WTC11 (cell line): Measurements from ENCODE around the gene MAN1A2. TPM values are rescaled to one million over a fixed set of nuclear protein-coding genes. Genes with fewer than 3 reads are reported as not detected.

Source experiments
- ATAC-seq: fragments of 200-7000 bp; cut with Tn5 transposase; 2 replicates; pipeline ENCODE4 v1.10.0; 2021; ENCODE audit warnings: mild to moderate bottlenecking, moderate library complexity
- CTCF ChIA-PET: fragments of 300-600 bp; sonication (Branson Sonifier 250); formaldehyde crosslinking; loops from one replicate; lab custom pipeline; 2021; ENCODE audit warnings: antibody characterized with exemption; lab: Charles Lee
- POLR2A ChIA-PET: fragments of 350-600 bp; sonication (Branson Sonifier 250); formaldehyde crosslinking; loops from one replicate; lab custom pipeline; 2021; ENCODE audit warnings: antibody characterized with exemption; lab: Charles Lee
- DNase-seq: peaks from one replicate; pipeline ENCODE4 v3.0.0; 2021; ENCODE audit warnings: low spot score
- H3K27ac Mint-ChIP-seq: 2 replicates; pipeline ENCODE4 v1.8.0; 2021; ENCODE audit warnings: mixed read lengths
- H3K27me3 Mint-ChIP-seq: 2 replicates; pipeline ENCODE4 v1.8.0; 2021; ENCODE audit warnings: low read depth, mild to moderate bottlenecking, moderate library complexity, mixed read lengths
- H3K36me3 Mint-ChIP-seq: 2 replicates; pipeline ENCODE4 v1.8.0; 2021; ENCODE audit warnings: mixed read lengths
- H3K4me1 Mint-ChIP-seq: 2 replicates; pipeline ENCODE4 v1.8.0; 2022; ENCODE audit warnings: mixed read lengths
- H3K4me3 Mint-ChIP-seq: 2 replicates; pipeline ENCODE4 v1.8.0; 2021; ENCODE audit warnings: mild to moderate bottlenecking, moderate library complexity, mixed read lengths
- H3K9me3 Mint-ChIP-seq: 2 replicates; pipeline ENCODE4 v1.8.0; 2021; ENCODE audit warnings: mixed read lengths
- ARID4B ChIP-seq: sonication (generic); formaldehyde crosslinking; IDR thresholded peaks from 2 replicates; pipeline ENCODE4 v1.8.0; 2023; ENCODE audit warnings: missing genetic modification reagents, mild to moderate bottlenecking, borderline replicate concordance
- E2F4 ChIP-seq: sonication (generic); formaldehyde crosslinking; IDR thresholded peaks from 2 replicates; pipeline ENCODE4 v1.8.1; 2022; ENCODE audit warnings: low read depth, mild to moderate bottlenecking, moderate library complexity, missing genetic modification reagents, borderline replicate concordance
- ESRRA ChIP-seq: sonication (generic); formaldehyde crosslinking; IDR thresholded peaks from 2 replicates; pipeline ENCODE4 v1.8.1; 2022; ENCODE audit warnings: mild to moderate bottlenecking, missing genetic modification reagents, borderline replicate concordance
- FOXP1 ChIP-seq: sonication (generic); formaldehyde crosslinking; IDR thresholded peaks from 2 replicates; pipeline ENCODE4 v1.8.0; 2022; ENCODE audit warnings: missing genetic modification reagents, mild to moderate bottlenecking, moderate library complexity, borderline replicate concordance
- GRHL2 ChIP-seq: fragments of 250-450 bp; sonication (Bioruptor Pico); IDR thresholded peaks from 2 replicates; pipeline ENCODE4 v1.8.0; 2022; ENCODE audit warnings: mild to moderate bottlenecking, moderate library complexity; ENCODE audit not compliant: insufficient replicate concordance, severe bottlenecking
- GTF2I ChIP-seq: fragments of 250-450 bp; sonication (Bioruptor Pico); conservative IDR thresholded peaks from 2 replicates; pipeline ENCODE4 v1.4.0; 2021; ENCODE audit warnings: mild to moderate bottlenecking
- HMGA2 ChIP-seq: fragments of 250-450 bp; sonication (Bioruptor Pico); IDR thresholded peaks from 2 replicates; pipeline ENCODE4 v1.4.0; 2021; ENCODE audit warnings: mild to moderate bottlenecking, moderate library complexity
- IRF1 ChIP-seq: sonication (generic); formaldehyde crosslinking; IDR thresholded peaks from 2 replicates; pipeline ENCODE4 v1.8.0; 2023; ENCODE audit warnings: missing genetic modification reagents
- NFE2L1 ChIP-seq: sonication (generic); formaldehyde crosslinking; IDR thresholded peaks from 2 replicates; pipeline ENCODE4 v1.8.1; 2023; ENCODE audit warnings: missing genetic modification reagents
- PREB ChIP-seq: sonication (generic); formaldehyde crosslinking; IDR thresholded peaks from 2 replicates; pipeline ENCODE4 v1.8.1; 2022; ENCODE audit warnings: mild to moderate bottlenecking, missing genetic modification reagents, moderate library complexity, borderline replicate concordance
- PRRX2 ChIP-seq: fragments of 250-450 bp; sonication (Bioruptor Pico); IDR thresholded peaks from 2 replicates; pipeline ENCODE4 v1.8.0; 2021; ENCODE audit warnings: mild to moderate bottlenecking
- TEAD1 ChIP-seq: sonication (generic); formaldehyde crosslinking; IDR thresholded peaks from 2 replicates; pipeline ENCODE4 v1.8.0; 2022; ENCODE audit warnings: mild to moderate bottlenecking, missing genetic modification reagents
- USF2 ChIP-seq: sonication (generic); formaldehyde crosslinking; IDR thresholded peaks from 2 replicates; pipeline ENCODE4 v1.8.1; 2023; ENCODE audit warnings: mild to moderate bottlenecking, missing genetic modification reagents, moderate library complexity
- ZNF138 ChIP-seq: sonication (generic); formaldehyde crosslinking; conservative IDR thresholded peaks from 2 replicates; pipeline ENCODE4 v1.8.1; 2022; ENCODE audit warnings: mild to moderate bottlenecking, moderate library complexity, missing genetic modification reagents
- ZNF416 ChIP-seq: fragments of 250-450 bp; sonication (Bioruptor Pico); IDR thresholded peaks from 2 replicates; pipeline ENCODE4 v1.9.0; 2021; ENCODE audit warnings: mild to moderate bottlenecking, inconsistent platforms
- ZSCAN18 ChIP-seq: fragments of 250-450 bp; sonication (Bioruptor Pico); IDR thresholded peaks from 2 replicates; pipeline ENCODE4 v2.1.2; 2022; ENCODE audit warnings: mild to moderate bottlenecking, moderate library complexity
- total RNA-seq: library from RNA; stranded (reverse); gene quantifications from 3 replicates; pipeline ENCODE4 v1.2.3, GENCODE V29; 2021

Gene MAN1A2
- total RNA-seq, 1 experiment from 2014 or later = 16.0 TPM

GRCh38 chr1:117481410-117481809 is 114.2 kb downstream of the MAN1A2 start:
- POLR2A ChIA-PET = no interaction called here
- no peak for TF ChIP-seq ZSCAN18
- TF ChIP-seq PREB = no peak
- no peak for TF ChIP-seq PRRX2
- no peak for TF ChIP-seq ARID4B (CRISPR knock-in tag)
- no peak for TF ChIP-seq NFE2L1 (CRISPR knock-in tag)
- TF ChIP-seq ESRRA = no peak
- no peak for TF ChIP-seq HMGA2 (CRISPR knock-in tag)
- TF ChIP-seq, all 79 proteins: peak for 0
- Mint-ChIP-seq H3K27me3 (no peaks in the 10 kb centered on the region), H3K36me3 (peaks cover 3% of the 10 kb centered on the region; the same call in 1 of the 2 replicates), H3K27ac (no peak overlapping the region), H3K9me3 (0 out of 2 replicates have a peak, but pooled peaks cover 6% of the 10 kb centered on the region), H3K4me3 (no peak overlapping the region), H3K4me1 (no peaks in the 10 kb centered on the region)
- CTCF ChIA-PET = interaction anchor here (0.6 kb wide), 1 partner anchor 31 kb away, joined by 3 read pairs; no protein-coding TSS in a partner anchor
- no peak for DNase-seq
- ATAC-seq = no peak

GRCh38 chr1:117493906-117494305 is 126.7 kb downstream of the MAN1A2 start:
- Mint-ChIP-seq H3K27ac (no peak overlapping the region), H3K4me3 (no peak overlapping the region), H3K27me3 (no peaks in the 10 kb centered on the region), H3K36me3 (no peaks in the 10 kb centered on the region), H3K4me1 (no peaks in the 10 kb centered on the region), H3K9me3 (no peaks in the 10 kb centered on the region)
- CTCF ChIA-PET = no interaction called here
- DNase-seq (no peak), ATAC-seq (no peak)
- POLR2A ChIA-PET = no interaction called here
- TF ChIP-seq E2F4 (CRISPR knock-in tag) (no peak), FOXP1 (CRISPR knock-in tag) (no peak), IRF1 (CRISPR knock-in tag) (no peak), ZNF138 (no peak), NFE2L1 (CRISPR knock-in tag) (no peak), TEAD1 (CRISPR knock-in tag) (no peak), ZNF416 (no peak), USF2 (CRISPR knock-in tag) (no peak), GRHL2 (CRISPR knock-in tag) (no peak), GTF2I (no peak), ARID4B (CRISPR knock-in tag) (no peak)
